Tibial nerve (tissue), 3 donors: ENCODE data around the gene HEATR3.

Source experiments
- CTCF ChIP-seq, 5 experiments: fragments of 200-600 bp in 3 of 5; fragments of 450-650 bp in 2 of 5; sonication (generic) in 3 of 5; IDR thresholded peaks; one replicate each; pipeline ENCODE4 v1.5.1; 2016 to 2019; ENCODE audit warnings: antibody characterized with exemption in 5 of 5, mild to moderate bottlenecking in 3 of 5, moderate library complexity in 2 of 5
- POLR2A ChIP-seq, 2 donors: fragments of 450-650 bp; IDR thresholded peaks; one replicate each; pipeline ENCODE4 v1.6.1; 2017; ENCODE audit warnings: antibody characterized with exemption in 2 of 2, mild to moderate bottlenecking in 2 of 2, moderate library complexity in 2 of 2

GRCh38 chr16:50121721-50122445 lies 56.1 kb downstream of the HEATR3 start:
- TF ChIP-seq CTCF (IDR thresholded peaks at IDR 0.05), result no peak
- no peak for TF ChIP-seq POLR2A (IDR thresholded peaks at IDR 0.05)
